ENCODE data around the gene RASSF3.

RASSF3 gene

DNA sequence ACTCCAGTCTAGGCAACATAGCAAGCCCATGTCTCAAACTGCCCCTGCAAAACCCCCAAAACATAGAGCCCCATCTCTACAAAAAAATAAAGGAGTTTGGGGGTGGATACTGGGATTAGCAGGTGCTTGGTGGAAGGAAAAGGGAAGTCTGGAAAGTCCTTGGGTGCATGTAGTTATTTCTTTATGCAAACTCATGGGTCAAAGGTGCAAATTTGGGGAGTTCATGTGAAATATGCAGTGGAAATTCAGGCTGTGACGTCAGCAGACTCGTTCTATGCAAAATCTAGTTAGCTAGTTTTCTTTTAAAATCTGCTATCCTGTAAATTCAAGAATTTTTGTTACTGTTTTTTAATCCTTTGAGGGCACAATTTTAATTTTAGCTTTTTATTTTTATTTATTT is 97.6 kb downstream of the RASSF3 start:
- TF ChIP-seq, protein P1, sequence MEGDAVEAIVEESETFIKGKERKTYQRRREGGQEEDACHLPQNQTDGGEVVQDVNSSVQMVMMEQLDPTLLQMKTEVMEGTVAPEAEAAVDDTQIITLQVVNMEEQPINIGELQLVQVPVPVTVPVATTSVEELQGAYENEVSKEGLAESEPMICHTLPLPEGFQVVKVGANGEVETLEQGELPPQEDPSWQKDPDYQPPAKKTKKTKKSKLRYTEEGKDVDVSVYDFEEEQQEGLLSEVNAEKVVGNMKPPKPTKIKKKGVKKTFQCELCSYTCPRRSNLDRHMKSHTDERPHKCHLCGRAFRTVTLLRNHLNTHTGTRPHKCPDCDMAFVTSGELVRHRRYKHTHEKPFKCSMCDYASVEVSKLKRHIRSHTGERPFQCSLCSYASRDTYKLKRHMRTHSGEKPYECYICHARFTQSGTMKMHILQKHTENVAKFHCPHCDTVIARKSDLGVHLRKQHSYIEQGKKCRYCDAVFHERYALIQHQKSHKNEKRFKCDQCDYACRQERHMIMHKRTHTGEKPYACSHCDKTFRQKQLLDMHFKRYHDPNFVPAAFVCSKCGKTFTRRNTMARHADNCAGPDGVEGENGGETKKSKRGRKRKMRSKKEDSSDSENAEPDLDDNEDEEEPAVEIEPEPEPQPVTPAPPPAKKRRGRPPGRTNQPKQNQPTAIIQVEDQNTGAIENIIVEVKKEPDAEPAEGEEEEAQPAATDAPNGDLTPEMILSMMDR (IDR thresholded peaks at IDR 0.05) = no peak

DNA sequence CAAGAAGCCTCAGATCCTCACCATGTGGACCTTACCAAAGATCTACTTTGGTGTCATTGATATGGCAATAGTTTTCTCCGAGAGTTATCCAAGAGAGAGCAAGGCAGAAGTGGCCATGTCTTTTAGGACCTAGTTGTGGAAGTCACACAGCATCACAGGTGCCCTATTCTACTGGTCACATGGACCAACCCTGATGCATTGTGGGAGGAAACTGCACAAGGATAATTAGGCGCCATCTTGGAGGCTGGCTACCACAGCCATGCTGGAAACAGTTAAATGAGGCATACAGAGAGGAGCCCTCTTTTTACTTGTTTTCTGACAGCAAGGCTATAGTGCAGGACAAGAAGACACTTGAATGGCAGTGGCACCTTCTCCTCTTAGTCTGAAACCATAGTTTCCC is 99.1 kb downstream of the RASSF3 start:
- TF ChIP-seq, protein P1 (IDR thresholded peaks at IDR 0.05) = no peak

DNA sequence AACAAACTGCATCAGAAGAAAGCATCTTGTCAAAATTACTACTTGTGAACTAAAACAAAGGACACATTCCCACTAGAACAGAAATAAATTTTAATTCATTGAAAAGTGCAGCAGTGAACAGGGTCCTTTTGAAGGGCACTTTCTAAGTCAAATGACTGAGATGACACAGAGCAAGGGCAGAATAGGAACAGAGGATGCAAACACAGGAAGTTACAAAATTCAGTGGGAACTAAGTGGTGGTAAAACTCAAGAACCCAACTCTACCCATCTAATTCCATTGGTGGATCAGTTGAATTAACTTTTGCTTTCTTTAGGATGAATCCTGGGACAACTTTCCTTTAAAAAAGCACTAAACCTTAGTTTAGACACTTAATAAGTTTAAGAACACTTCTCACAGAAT is 103.1 kb downstream of the RASSF3 start:
- TF ChIP-seq, protein P1 (IDR thresholded peaks at IDR 0.05) = no peak

DNA sequence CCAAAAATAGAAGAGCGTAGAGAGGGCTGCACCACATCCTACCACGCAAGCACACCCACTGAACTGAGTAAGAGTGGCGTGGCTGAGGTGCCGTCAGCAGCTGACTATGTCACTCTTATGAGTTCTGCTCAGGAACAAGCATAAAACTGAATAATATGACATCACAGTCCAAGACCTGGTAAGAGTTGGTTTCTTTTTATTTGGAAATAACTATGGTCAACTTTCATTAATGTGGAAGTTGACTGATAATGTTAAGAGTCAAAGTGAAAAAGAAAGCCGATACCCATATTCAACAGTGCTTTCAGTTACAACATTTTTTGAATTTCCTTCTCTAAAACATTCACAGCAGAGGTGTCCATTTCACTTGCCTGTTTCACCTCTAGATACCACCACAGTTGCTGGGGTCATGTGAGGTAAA is 104.3 kb downstream of the RASSF3 start:
- TF ChIP-seq, protein P1 (IDR thresholded peaks at IDR 0.05) = no peak

DNA sequence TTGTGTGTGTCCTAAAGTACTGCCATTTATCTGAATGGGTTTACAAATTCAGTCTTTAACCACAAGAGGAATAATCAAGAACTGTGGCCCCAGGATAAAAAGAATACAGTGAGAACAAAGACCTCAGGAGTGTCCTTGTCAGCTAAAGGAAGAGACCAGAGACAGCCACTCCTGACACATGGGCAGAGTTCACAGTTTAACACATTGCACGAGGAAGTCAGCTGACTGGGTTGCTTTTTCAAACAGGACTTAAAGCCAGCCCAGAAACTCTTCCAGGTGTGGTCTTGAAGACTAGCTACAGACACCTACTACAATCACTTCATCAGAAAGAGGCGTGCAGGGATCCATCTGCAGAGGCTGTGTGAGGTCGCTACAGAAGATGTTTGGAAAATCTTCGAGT is 106.1 kb downstream of the RASSF3 start:
- TF ChIP-seq, protein P1 (IDR thresholded peaks at IDR 0.05) = no peak

DNA sequence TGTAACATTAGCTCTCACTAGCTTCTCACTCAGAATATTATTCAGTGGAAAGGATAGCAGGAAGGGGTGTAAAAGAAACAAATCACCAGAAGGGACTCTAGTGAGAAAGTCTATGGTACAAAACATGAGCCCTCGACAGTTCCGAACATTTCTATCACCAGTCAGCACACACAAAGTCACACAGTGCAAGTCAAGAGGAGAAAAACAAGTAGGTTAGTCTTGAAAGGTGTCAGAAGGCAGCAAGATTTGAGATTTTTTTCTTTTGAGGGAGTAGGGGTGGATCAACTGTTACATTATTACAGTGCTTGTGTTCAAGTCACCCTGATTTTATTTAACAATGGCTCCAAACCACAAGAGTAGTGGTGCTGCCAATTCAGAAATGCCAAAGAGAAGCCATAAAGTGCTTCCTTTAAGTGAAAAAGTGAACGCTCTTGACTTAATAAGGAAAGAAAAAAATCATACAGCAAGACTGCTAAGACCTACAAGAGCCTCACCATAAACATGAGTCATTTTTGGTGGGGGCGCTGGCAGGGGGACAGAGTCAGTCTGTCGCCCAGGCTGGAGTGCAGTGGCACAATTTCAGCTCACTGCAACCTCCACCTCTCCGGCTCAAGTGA is 106.7 kb downstream of the RASSF3 start:
- TF ChIP-seq, protein P1 (IDR thresholded peaks at IDR 0.05) = no peak

DNA sequence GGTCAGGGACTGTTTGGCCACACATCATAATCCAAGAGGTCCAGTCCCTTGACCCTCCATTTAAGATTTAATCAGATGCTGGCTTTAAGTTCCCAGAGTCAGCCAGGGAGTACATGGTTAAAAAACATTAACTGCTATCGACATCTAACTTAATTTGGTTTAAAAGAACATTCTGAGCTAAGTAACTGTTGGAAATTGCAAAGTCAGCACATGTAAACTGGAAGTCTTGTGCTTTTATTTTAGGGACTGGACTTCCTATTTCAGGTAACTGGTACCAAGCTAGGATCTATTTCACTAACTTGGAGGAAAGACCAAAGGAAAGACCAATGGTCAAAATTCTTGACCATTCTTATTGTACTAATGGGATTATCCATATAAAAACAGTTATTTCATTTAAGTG is 108.4 kb downstream of the RASSF3 start:
- TF ChIP-seq, protein P1 (IDR thresholded peaks at IDR 0.05) = no peak

DNA sequence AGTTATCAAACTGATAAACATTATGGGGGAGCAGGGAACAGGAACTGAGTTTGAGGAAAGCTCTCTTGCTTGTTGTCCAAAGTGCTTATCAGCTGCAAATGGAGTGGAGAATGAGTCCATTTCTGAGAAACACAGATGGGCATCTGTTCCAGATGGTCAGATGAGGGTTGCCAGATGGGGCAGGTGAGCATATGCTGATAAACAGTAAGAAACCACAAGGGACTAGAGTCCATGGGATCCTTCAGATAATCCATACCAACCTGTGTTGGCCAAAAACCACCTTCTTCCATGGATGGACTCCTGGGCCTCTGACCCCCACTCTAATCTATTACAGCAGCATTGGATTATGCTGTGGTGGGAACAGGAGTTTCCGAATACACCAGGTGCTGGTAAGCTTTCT is 110.6 kb downstream of the RASSF3 start:
- TF ChIP-seq, protein P1 (IDR thresholded peaks at IDR 0.05) = no peak
